SIG-M5 (cell line): ENCODE results near the gene TSPY8.
"Not testable (repeated sequence)": the region's sequence is repeated elsewhere in the genome, so short reads cannot be mapped to it uniquely, and the experiment has no call there.

Experiments
- DNase-seq: peaks from one replicate; lab custom pipeline; 2025; lab: John Stamatoyannopoulos, UW

Gene TSPY8

GRCh38 chrY:9357497-9357896, at the start of gene TSPY8:
TSS of gene TSPY8 (plus strand) at chrY:9357797. CDS start at chrY:9357843, 46 bp downstream.
- not testable (repeated sequence) for DNase-seq

- DNase-seq, result no peak
Measured at GRCh38 chrY:9320996-9321395, 36.6 kb upstream of the TSPY8 start.

GRCh38 chrY:9337164-9337563, 20.4 kb upstream of the TSPY8 start, which contains the start of gene TSPY4:
TSS of gene TSPY4 (plus strand) at chrY:9337464. CDS start at chrY:9337510, 46 bp downstream.
- not testable (repeated sequence) for DNase-seq

- not testable (repeated sequence) for DNase-seq
Measured at GRCh38 chrY:9396527-9396926, 38.9 kb downstream of the TSPY8 start.

- DNase-seq, result not testable (repeated sequence)
Measured at GRCh38 chrY:9398121-9398520, 40.5 kb downstream of the TSPY8 start, which contains the start of gene TSPY3. TSS of gene TSPY3 (plus strand) at chrY:9398421. CDS start at chrY:9398467, 46 bp downstream.
